BE2C (cell line): ENCODE results near the gene CBLIF.
"Not testable (repeated sequence)": the region's sequence is repeated elsewhere in the genome, so short reads cannot be mapped to it uniquely, and the experiment has no call there.

Source experiments
- DNase-seq: peaks from one replicate; pipeline ENCODE4 v3.0.0-alpha.2; 2020
- H3K27me3 ChIP-seq: fragments of 250-450 bp; sonication (Bioruptor Pico); 2 replicates; pipeline ENCODE4 v1.5.1; 2020; ENCODE audit warnings: mild to moderate bottlenecking
- H3K36me3 ChIP-seq: fragments of 250-450 bp; sonication (Bioruptor Pico); 2 replicates; pipeline ENCODE4 v1.5.1; 2020; ENCODE audit warnings: mild to moderate bottlenecking
- H3K4me1 ChIP-seq: fragments of 250-450 bp; sonication (Bioruptor Pico); 2 replicates; pipeline ENCODE4 v1.5.1; 2020
- H3K4me3 ChIP-seq: 2 replicates; pipeline ENCODE4 v1.5.1; 2011; ENCODE audit warnings: low read depth, low read length
- H3K9me3 ChIP-seq: fragments of 250-450 bp; sonication (Bioruptor Pico); 2 replicates; pipeline ENCODE4 v1.5.1; 2020
- TF ChIP-seq, protein P1 (sequence below): IDR thresholded peaks from 2 replicates; pipeline ENCODE4 v1.5.1; 2012; ENCODE audit warnings: mild to moderate bottlenecking, low read depth, low read length

Gene CBLIF

DNA sequence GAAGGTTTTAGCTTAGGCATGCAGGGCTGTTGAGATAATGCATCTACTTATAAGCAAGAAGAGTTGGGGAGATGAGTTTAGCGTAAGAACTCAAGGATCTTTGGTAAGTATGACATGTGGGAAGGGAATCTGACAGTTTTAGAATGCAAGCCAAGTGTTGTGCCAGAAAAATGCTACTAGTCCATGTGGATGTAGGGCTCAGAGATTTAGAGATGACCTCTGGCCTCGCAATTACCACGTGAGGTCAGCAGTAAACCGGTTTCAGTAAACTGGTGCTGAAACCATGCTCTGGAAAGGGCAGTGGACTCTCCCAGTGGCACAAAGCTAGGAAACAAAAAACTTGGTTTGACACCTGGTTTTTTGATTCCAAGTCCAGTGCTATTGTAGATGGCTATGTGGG lies 53.7 kb downstream of the CBLIF start:
- Histone ChIP-seq H3K4me1 (no peaks in the 10 kb centered on the region), H3K4me3 (no peak overlapping the region), H3K36me3 (no peaks in the 10 kb centered on the region), H3K9me3 (no peaks in the 10 kb centered on the region), H3K27me3 (no peaks in the 10 kb centered on the region)
- TF ChIP-seq, protein P1, sequence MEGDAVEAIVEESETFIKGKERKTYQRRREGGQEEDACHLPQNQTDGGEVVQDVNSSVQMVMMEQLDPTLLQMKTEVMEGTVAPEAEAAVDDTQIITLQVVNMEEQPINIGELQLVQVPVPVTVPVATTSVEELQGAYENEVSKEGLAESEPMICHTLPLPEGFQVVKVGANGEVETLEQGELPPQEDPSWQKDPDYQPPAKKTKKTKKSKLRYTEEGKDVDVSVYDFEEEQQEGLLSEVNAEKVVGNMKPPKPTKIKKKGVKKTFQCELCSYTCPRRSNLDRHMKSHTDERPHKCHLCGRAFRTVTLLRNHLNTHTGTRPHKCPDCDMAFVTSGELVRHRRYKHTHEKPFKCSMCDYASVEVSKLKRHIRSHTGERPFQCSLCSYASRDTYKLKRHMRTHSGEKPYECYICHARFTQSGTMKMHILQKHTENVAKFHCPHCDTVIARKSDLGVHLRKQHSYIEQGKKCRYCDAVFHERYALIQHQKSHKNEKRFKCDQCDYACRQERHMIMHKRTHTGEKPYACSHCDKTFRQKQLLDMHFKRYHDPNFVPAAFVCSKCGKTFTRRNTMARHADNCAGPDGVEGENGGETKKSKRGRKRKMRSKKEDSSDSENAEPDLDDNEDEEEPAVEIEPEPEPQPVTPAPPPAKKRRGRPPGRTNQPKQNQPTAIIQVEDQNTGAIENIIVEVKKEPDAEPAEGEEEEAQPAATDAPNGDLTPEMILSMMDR = no peak
- DNase-seq = no peak

DNA sequence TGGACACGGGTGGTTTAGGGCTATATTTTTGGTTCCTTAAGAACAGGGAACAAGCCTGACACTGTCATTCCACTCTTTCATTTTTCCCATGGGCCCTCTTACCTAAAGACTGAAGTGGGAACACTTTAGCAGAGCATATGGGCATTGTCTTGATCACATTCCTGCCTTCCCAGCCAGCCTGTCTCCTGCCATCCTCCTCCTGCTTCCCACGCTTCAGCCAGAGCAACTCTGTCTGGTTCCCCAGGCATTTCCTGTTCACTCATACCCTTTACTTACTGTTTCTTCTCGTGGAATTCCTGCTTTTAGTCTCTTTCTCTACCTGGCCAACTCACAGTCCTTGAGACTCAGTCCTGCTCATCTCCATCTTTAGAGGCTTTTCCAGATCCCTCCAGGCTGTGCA lies 57.5 kb downstream of the CBLIF start:
- Histone ChIP-seq H3K4me3 (no peak overlapping the region), H3K27me3 (no peaks in the 10 kb centered on the region), H3K4me1 (no peaks in the 10 kb centered on the region), H3K36me3 (no peaks in the 10 kb centered on the region), H3K9me3 (no peaks in the 10 kb centered on the region)
- TF ChIP-seq, protein P1 = no peak
- DNase-seq = no peak

DNA sequence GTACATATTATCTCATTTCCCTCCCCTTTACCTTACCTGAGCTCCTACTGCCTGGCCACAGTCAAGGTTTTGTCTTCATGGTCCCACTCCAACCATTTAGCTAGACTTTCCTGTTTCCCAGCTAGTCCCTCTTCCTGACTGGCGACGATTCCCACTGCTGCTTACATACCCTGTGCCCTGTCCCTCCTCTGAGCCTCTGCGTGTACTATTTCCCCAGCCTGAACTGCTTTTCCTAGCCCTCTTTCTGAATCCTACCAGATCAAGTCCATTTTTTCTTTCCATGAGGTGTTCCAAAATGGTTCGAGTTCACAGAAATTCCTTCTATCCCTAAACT lies 58.1 kb downstream of the CBLIF start:
- Histone ChIP-seq H3K36me3 (no peaks in the 10 kb centered on the region), H3K9me3 (no peaks in the 10 kb centered on the region), H3K4me1 (no peaks in the 10 kb centered on the region), H3K27me3 (no peaks in the 10 kb centered on the region), H3K4me3 (no peak overlapping the region)
- no peak for DNase-seq
- TF ChIP-seq, protein P1 = no peak

DNA sequence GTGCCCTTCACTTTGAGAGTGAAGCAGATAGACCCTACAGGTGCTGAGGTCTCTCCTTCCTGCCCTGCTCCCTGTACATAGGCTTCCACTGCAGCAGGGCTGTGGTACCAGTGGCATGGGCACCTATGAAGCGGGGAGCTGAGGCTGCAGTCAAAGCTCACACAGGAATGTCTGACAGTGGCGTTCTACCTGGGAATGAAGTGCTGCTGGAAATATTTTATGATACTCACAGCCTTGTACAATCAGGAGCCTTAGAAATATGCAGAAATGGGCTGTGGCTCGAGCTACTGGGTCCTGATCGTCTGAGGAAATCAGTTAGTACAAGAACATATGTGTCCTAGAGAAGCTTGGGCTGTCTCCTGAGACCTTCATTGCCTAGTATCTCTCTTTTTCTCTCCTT lies 59.5 kb downstream of the CBLIF start:
- H3K9me3 ChIP-seq = no peaks in the 10 kb centered on the region
- H3K4me1 ChIP-seq = no peaks in the 10 kb centered on the region
- TF ChIP-seq, protein P1 = no peak
- DNase-seq = no peak
- H3K36me3 ChIP-seq = no peaks in the 10 kb centered on the region
- no peak overlapping the region for H3K4me3 ChIP-seq
- no peaks in the 10 kb centered on the region for H3K27me3 ChIP-seq

DNA sequence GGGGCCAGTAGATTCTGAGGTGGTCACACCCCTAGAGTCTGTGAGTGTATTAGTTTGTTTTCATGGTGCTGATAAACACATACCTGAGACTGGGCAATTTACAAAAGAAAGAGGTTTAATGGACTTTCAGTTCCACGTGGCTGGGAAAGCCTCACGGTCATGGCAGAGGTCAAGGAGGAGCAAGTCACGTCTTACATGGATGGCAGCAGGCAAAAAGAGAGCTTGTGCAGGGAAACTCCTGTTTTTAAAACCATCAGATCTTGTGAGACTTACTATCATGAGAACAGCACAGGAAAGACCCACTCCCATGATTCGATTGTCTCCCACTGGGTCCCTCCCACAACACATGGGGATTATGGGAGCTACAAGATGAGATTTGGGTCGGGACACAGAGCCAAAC lies 60.9 kb downstream of the CBLIF start:
- H3K4me1 ChIP-seq, H3K27me3 ChIP-seq, H3K9me3 ChIP-seq, H3K36me3 ChIP-seq, H3K4me3 ChIP-seq, DNase-seq: not testable (repeated sequence)

DNA sequence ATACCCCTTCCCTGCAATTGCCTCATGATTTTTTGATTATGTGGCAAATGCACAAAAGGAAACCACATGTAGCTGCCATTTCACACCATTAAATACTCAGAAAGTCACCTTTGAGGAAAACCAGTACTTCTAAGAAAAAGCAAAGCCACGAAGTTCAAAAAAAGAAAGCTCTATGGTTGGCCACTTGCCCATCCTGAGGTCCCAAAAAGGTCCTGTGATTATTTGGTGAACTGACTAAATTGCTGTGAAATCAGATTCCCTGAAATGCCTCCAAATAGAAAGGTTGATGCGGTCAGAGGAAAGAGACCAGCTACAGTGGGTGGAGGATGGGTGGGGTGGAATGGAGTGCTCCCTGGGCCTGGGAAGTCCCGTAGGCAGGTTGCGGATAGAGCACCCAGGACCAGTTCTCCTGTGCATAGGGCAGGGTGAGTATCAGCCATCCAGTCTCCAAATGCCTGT lies 61.6 kb downstream of the CBLIF start:
- TF ChIP-seq, protein P1 = no peak

DNA sequence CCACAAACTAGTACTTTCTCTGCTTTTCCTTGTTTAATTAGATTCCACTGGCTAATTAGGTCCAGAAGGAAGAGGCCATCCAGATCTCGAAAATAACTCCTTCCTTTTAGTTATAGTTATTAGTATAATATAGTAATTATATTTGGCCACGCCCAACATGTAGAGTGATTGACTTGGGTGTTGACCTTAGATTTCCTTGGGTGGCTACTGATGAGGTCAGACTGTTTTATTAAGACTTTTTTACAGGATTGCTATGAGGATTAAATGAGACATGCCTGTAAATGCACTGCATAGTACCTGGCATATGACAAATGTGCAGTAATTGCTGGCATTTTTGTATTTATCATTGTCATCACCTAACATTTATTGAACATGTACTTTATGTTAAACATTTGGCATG lies 63.2 kb downstream of the CBLIF start:
- Histone ChIP-seq H3K4me1 (no peaks in the 10 kb centered on the region), H3K4me3 (no peak overlapping the region), H3K9me3 (no peaks in the 10 kb centered on the region), H3K27me3 (no peaks in the 10 kb centered on the region), H3K36me3 (no peaks in the 10 kb centered on the region)
- TF ChIP-seq, protein P1 = no peak
- no peak for DNase-seq

More for the DNA sequence above, 61.6 kb downstream of the CBLIF start:
- Histone ChIP-seq H3K4me1 (no peaks in the 10 kb centered on the region), H3K36me3 (no peaks in the 10 kb centered on the region), H3K9me3 (no peaks in the 10 kb centered on the region), H3K27me3 (no peaks in the 10 kb centered on the region), H3K4me3 (no peak overlapping the region)
- no peak for DNase-seq
